Muscle of leg (tissue), 11 donors: ENCODE data around the gene DDX60. TPM values are rescaled to one million over a fixed set of nuclear protein-coding genes. Genes with fewer than 3 reads are reported as not detected.
"Not testable (repeated sequence)": the region's sequence is repeated elsewhere in the genome, so short reads cannot be mapped to it uniquely, and the experiment has no call there.

ENCODE experiments used
- DNase-seq: peaks from one replicate; pipeline ENCODE4 v3.0.0; 2013
- H3K27ac ChIP-seq: one replicate; pipeline ENCODE4 v1.5.1; 2013; ENCODE audit warnings: mild to moderate bottlenecking, low read length, control low read depth
- H3K27me3 ChIP-seq: one replicate; pipeline ENCODE4 v1.6.1; 2013; ENCODE audit warnings: low read length; ENCODE audit not compliant: control insufficient read depth, insufficient read depth
- H3K36me3 ChIP-seq: one replicate; pipeline ENCODE4 v1.6.1; 2013; ENCODE audit warnings: low read length; ENCODE audit not compliant: control insufficient read depth, insufficient read depth
- H3K4me1 ChIP-seq: one replicate; pipeline ENCODE4 v1.6.1; 2013; ENCODE audit warnings: low read length; ENCODE audit not compliant: control insufficient read depth, insufficient read depth
- H3K4me3 ChIP-seq: one replicate; pipeline ENCODE4 v1.5.1; 2013; ENCODE audit warnings: low read length, control low read depth
- H3K9me3 ChIP-seq: replicated peaks from 2 replicates; pipeline ENCODE4 v1.6.1; 2013; ENCODE audit warnings: low read depth, low read length; ENCODE audit not compliant: control insufficient read depth
- WGBS: methylation state at CpG from one replicate; pipeline ENCODE4 v1.1.5; 2013; ENCODE audit warnings: missing lambda C conversion rate; ENCODE audit not compliant: insufficient coverage; 5-methylcytosine and 5-hydroxymethylcytosine counted together
- polyA plus RNA-seq, 8 donors: library from polyadenylated mRNA; unstranded; fragments of 120-200 nt; gene quantifications; one replicate each; pipeline versions ENCODE4 v1.2.1 to v1.2.3, GENCODE V29; 2013; ENCODE audit warnings: inconsistent platforms in 1 of 8, low replicate concordance in 1 of 8; ENCODE audit not compliant: insufficient read length in 8 of 8, insufficient read depth in 1 of 8
- total RNA-seq: library from RNA; stranded (reverse); fragments of 120-200 nt; gene quantifications from one replicate; pipeline ENCODE4 v1.2.4, GENCODE V29; 2013

Gene DDX60
- total and polyA plus RNA-seq, 9 donors = 3.4 to 7.9 (median 4.5) TPM

DNA sequence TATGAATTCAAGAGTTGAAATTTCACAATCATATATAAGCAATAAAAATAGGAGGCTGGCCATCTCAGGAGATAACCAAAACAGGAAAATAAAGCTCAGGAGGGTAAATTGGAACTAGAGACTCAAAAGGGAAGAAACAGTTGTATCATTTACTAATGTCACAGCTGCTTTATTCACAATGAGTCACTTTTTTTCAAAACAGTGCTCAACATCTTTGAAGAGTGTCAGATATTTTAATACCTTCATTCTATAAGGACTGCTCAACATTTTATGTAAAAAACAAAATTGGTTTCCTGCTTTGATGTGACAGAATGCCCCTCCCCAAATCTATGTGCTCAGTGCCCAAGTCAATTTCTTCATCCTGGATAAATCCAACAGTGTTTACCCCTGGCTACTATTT, 97.7 kb downstream of the DDX60 start:
- DNase-seq = no peak

DNA sequence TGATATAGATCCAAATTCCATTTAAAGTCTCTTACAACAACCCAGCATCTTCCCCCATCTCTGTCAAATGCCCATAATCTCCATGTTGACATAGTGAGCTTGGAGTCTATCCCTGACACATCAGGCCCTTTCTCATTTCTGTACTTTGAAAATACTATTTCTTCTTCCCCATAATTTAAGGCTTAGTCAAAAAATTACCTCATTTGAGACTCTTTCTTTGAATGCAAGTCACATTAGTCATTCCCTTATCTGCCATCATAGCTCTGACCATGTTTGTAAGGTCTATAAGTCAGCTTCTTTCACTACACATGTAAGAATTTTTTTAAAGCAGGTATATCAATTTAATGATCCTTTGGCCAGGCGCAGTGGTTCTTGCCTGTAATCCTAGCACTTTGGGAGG, 99.9 kb downstream of the DDX60 start:
- DNase-seq = no peak
- Histone ChIP-seq H3K27me3 (no peaks in the 10 kb centered on the region), H3K4me3 (no peak overlapping the region), H3K27ac (no peak overlapping the region), H3K4me1 (no peaks in the 10 kb centered on the region), H3K9me3 (peaks cover 6% of the 10 kb centered on the region), H3K36me3 (peaks cover 27% of the 10 kb centered on the region)
- WGBS = no CpG with 5 or more reads among the region's 1 CpG

More for the DNA sequence above, 97.7 kb downstream of the DDX60 start:
- Histone ChIP-seq H3K36me3 (peaks cover 27% of the 10 kb centered on the region), H3K4me1 (no peaks in the 10 kb centered on the region), H3K9me3 (peaks cover 6% of the 10 kb centered on the region), H3K4me3 (no peak overlapping the region), H3K27me3 (no peaks in the 10 kb centered on the region), H3K27ac (no peak overlapping the region)

DNA sequence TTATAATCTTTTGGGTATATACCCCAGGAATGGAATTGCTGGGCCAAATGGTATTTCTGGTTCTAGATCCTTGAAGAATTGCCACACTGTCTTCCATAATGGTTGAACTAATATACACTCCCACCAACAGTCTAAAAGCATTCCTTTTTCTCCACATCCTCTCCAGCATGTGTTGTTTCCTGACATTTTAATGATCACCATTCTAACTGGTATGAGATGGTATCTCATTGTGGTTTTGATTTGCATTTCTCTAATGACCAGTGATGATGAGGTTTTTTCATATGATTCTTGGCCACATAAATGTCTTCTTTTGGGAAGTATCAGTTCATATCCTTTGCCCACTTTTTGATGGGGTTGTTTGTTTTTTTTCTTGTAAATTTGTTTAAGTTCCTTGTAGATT, 105.0 kb downstream of the DDX60 start:
- H3K27me3 ChIP-seq, H3K4me3 ChIP-seq, H3K9me3 ChIP-seq, H3K27ac ChIP-seq, H3K4me1 ChIP-seq, DNase-seq: not testable (repeated sequence)
- H3K36me3 ChIP-seq = peaks cover 12% of the 10 kb centered on the region

DNA sequence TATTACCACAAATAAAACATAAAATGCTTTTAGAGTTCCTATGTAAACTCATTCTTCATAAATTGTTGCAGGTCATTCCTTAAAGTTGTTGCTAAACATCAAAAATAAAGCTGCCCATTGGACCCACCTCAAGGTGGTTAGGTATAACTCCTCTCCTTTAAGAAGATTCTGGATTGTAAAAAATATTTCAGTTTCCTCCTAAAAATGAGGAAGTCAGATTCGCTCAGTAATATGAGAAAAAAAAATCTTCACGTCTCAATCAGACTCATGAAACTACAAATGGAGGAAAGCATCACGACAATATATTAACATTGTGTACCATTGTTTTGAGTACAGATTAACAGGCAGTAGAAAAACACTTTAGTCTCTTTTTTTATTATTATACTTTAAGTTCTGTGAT, 105.9 kb downstream of the DDX60 start:
- Histone ChIP-seq H3K9me3 (peaks cover 4% of the 10 kb centered on the region), H3K4me3 (no peak overlapping the region), H3K27ac (no peak overlapping the region), H3K36me3 (peaks cover 5% of the 10 kb centered on the region), H3K4me1 (no peaks in the 10 kb centered on the region), H3K27me3 (no peaks in the 10 kb centered on the region)
- no CpG with 5 or more reads among the region's 3 CpGs for WGBS
- DNase-seq = no peak

GRCh38 chr4:168208957-168209614, 109.5 kb downstream of the DDX60 start:
- H3K27me3 ChIP-seq = no peaks in the 10 kb centered on the region
- no peaks in the 10 kb centered on the region for H3K4me1 ChIP-seq
- H3K9me3 ChIP-seq = peaks cover 3% of the 10 kb centered on the region
- no peak overlapping the region for H3K4me3 ChIP-seq
- no peaks in the 10 kb centered on the region for H3K36me3 ChIP-seq
- WGBS = no CpG with 5 or more reads among the region's 3 CpGs
- H3K27ac ChIP-seq = no peak overlapping the region
- DNase-seq = no peak

DNA sequence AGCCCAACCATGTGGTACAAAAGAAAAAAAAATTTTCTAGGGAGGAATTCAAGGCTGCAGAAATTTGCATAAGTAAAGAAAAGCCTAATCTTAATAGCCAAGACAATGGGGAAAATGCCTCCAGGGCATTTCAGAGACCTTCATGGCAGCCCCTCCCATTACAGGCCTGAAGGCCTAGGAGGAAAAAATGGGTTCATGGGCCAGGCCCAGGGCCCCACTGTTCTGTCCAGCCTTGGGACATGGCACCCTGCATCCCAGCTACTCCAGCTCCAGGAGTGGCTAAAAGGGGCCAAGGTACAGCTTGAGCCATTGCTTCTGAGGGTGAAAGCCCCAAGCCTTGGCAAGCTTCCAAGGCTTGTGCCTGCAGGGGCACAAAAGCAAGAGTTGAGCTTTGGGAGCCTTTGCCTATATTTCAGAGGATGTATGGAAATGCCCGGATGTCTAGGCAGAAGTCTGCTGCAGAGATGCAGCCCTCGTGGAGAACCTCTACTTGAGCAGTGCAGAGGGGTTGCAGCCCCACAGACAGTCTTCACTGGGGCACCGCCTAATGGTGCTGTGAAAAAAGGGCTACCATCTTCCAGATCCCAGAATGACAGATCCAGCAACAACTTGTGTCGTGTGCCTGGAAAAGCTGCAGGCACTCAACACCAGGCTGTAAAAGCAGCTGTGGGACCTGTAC, 115.2 kb downstream of the DDX60 start:
- H3K9me3 ChIP-seq = peaks cover 15% of the 10 kb centered on the region
- no peaks in the 10 kb centered on the region for H3K27me3 ChIP-seq
- no peaks in the 10 kb centered on the region for H3K36me3 ChIP-seq
- H3K27ac ChIP-seq = no peak overlapping the region
- WGBS = 94% methylated on average over 4 of the region's 4 CpGs
- H3K4me3 ChIP-seq = no peak overlapping the region
- H3K4me1 ChIP-seq = no peaks in the 10 kb centered on the region
- DNase-seq = no peak

DNA sequence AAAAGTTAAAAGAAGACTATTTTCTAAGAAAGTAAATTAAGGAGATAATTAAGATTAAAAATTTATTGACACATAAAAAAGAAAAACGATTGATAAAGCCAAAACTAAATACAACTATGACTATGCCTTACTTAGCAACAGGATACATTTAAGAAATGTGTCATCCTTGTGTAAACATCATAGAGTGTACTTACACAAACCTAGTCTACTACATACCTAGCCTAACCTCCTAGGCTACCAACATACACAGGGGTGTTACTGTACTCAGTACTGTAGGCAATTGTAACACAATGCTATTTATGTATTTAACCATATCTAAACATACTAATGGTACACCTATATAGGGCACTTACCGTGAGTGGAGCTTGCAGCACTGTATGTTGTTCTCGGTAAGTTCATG, 117.9 kb downstream of the DDX60 start:
- no peak for DNase-seq
- Histone ChIP-seq H3K4me1 (no peaks in the 10 kb centered on the region), H3K27ac (no peak overlapping the region), H3K9me3 (peaks cover 15% of the 10 kb centered on the region), H3K27me3 (no peaks in the 10 kb centered on the region), H3K4me3 (no peak overlapping the region), H3K36me3 (no peaks in the 10 kb centered on the region)
- no CpG with 5 or more reads among the region's 3 CpGs for WGBS

- Histone ChIP-seq H3K27ac (no peak overlapping the region), H3K27me3 (no peaks in the 10 kb centered on the region), H3K4me3 (no peak overlapping the region), H3K36me3 (no peaks in the 10 kb centered on the region), H3K9me3 (peaks cover 15% of the 10 kb centered on the region), H3K4me1 (no peaks in the 10 kb centered on the region)
- WGBS = no CpG with 5 or more reads among the region's 4 CpGs
- no peak for DNase-seq
Observed at GRCh38 chr4:168199260-168199957, 119.1 kb downstream of the DDX60 start.

GRCh38 chr4:168197926-168198325, 120.6 kb downstream of the DDX60 start:
- no peak overlapping the region for H3K27ac ChIP-seq
- no peak overlapping the region for H3K4me3 ChIP-seq
- H3K27me3 ChIP-seq = no peaks in the 10 kb centered on the region
- no peak for DNase-seq
- H3K9me3 ChIP-seq = peaks cover 2% of the 10 kb centered on the region
- no peaks in the 10 kb centered on the region for H3K4me1 ChIP-seq
- H3K36me3 ChIP-seq = no peaks in the 10 kb centered on the region

DNA sequence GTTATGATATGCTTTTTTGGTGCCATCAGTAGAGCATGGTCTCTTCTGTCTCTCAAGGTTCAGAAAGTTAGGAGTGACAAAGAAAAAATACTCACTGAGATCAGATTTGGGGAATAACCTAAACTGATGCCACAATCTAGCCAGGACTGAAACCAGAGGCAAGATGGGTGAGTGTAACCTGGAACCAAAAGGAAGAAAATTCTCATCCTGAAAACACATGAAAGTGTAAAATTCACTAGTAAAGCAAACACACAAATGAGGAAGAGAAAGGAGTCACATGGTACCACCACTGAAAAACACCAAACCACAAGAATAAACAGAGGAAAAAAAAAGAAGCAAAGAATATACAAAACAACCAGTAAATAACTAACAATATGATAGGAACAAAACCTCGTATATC, 129.8 kb downstream of the DDX60 start:
- no peaks in the 10 kb centered on the region for H3K36me3 ChIP-seq
- WGBS = no CpG with 5 or more reads among the region's 1 CpG
- H3K4me1 ChIP-seq = no peaks in the 10 kb centered on the region
- no peaks in the 10 kb centered on the region for H3K27me3 ChIP-seq
- no peak overlapping the region for H3K27ac ChIP-seq
- no peak overlapping the region for H3K4me3 ChIP-seq
- DNase-seq = no peak
- H3K9me3 ChIP-seq = no peaks in the 10 kb centered on the region
